ENCODE measurements around the gene LRCH4.

- TF ChIP-seq, protein P1, sequence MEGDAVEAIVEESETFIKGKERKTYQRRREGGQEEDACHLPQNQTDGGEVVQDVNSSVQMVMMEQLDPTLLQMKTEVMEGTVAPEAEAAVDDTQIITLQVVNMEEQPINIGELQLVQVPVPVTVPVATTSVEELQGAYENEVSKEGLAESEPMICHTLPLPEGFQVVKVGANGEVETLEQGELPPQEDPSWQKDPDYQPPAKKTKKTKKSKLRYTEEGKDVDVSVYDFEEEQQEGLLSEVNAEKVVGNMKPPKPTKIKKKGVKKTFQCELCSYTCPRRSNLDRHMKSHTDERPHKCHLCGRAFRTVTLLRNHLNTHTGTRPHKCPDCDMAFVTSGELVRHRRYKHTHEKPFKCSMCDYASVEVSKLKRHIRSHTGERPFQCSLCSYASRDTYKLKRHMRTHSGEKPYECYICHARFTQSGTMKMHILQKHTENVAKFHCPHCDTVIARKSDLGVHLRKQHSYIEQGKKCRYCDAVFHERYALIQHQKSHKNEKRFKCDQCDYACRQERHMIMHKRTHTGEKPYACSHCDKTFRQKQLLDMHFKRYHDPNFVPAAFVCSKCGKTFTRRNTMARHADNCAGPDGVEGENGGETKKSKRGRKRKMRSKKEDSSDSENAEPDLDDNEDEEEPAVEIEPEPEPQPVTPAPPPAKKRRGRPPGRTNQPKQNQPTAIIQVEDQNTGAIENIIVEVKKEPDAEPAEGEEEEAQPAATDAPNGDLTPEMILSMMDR (conservative IDR thresholded peaks at IDR 0.05; ENCODE audit: low read length), result no peak
- TF ChIP-seq EZH2phosphoT487 (IDR thresholded peaks at IDR 0.05; ENCODE audit: borderline replicate concordance), result no peak
Measured at GRCh38 chr7:100544386-100544785, 41.5 kb downstream of the LRCH4 start.

All from Loucy (cell line).